Measurements from ENCODE around the gene BRD9. TPM values are rescaled to one million over a fixed set of nuclear protein-coding genes. Genes with fewer than 3 reads are reported as not detected.
"Not testable (repeated sequence)": the region's sequence is repeated elsewhere in the genome, so short reads cannot be mapped to it uniquely, and the experiment has no call there.

BRD9 gene
- total RNA-seq, 4 donors from 2014 or later = 29.6 to 91.3 (median 37.9) TPM

- TF ChIP-seq CTCF (IDR thresholded peaks at IDR 0.05) (no peak), POLR2A (IDR thresholded peaks at IDR 0.05) (no peak), EP300 (IDR thresholded peaks at IDR 0.05; ENCODE audit: low read depth) (no peak), POLR2AphosphoS5 (IDR thresholded peaks at IDR 0.05) (no peak)
- 79 to 82% methylated on average over 10 to 19 of the region's 19 CpGs for WGBS, 2 donors (ENCODE audit: low coverage in 1 of 2)
- no peak overlapping the region for H3K27ac ChIP-seq
- H3K4me1 ChIP-seq = no peaks in the 10 kb centered on the region
- intact Hi-C loops (cut with DNase I; ENCODE audit: low total_unique reads) (no loop called here), in situ Hi-C loops (cut with MboI; ENCODE audit: low pct_ligation_motif_present in 1 of 4, low pct_unique_long_range_greater_than_20kb in 1 of 4, low sequenced_read_pairs in 3 of 4) (loop anchor here (25.0 kb wide), 2 partner anchors 201 to 226 kb away; no protein-coding TSS in a partner anchor)
- H3K27me3 ChIP-seq = no peaks in the 10 kb centered on the region
- H3K4me3 ChIP-seq = no peak overlapping the region
- no peaks in the 10 kb centered on the region for H3K9me3 ChIP-seq
- DNase-seq = no peak
- H3K36me3 ChIP-seq = no peaks in the 10 kb centered on the region
These were observed 43.8 kb upstream of the BRD9 start for GRCh38 chr5:936149-937144.

GRCh38 chr5:935510-936084, 43.0 kb upstream of the BRD9 start:
- Histone ChIP-seq H3K27ac (no peak overlapping the region), H3K27me3 (no peaks in the 10 kb centered on the region), H3K36me3 (no peaks in the 10 kb centered on the region), H3K4me3 (no peak overlapping the region), H3K9me3 (no peaks in the 10 kb centered on the region), H3K4me1 (no peaks in the 10 kb centered on the region)
- TF ChIP-seq CTCF (IDR thresholded peaks at IDR 0.05) (no peak), POLR2A (IDR thresholded peaks at IDR 0.05) (no peak), POLR2AphosphoS5 (IDR thresholded peaks at IDR 0.05) (no peak), EP300 (IDR thresholded peaks at IDR 0.05; ENCODE audit: low read depth) (no peak)
- in situ Hi-C loops (cut with MboI; ENCODE audit: low pct_ligation_motif_present in 1 of 4, low pct_unique_long_range_greater_than_20kb in 1 of 4, low sequenced_read_pairs in 3 of 4) (loop anchor here (25.0 kb wide), 2 partner anchors 202 to 227 kb away; no protein-coding TSS in a partner anchor), intact Hi-C loops (cut with DNase I; ENCODE audit: low total_unique reads) (no loop called here)
- no peak for DNase-seq
- WGBS, 2 donors (ENCODE audit: low coverage in 1 of 2) = 68 to 100% methylated on average over 3 to 5 of the region's 5 CpGs

GRCh38 chr5:934381-934967, 41.9 kb upstream of the BRD9 start:
- H3K4me3 ChIP-seq; H3K36me3 ChIP-seq; intact Hi-C loops (cut with DNase I; ENCODE audit: low total_unique reads); H3K27me3 ChIP-seq; H3K27ac ChIP-seq; H3K4me1 ChIP-seq; H3K9me3 ChIP-seq; DNase-seq: not testable (repeated sequence)
- WGBS, 2 donors (ENCODE audit: low coverage in 1 of 2) = 78 to 79% methylated on average over 2 to 3 of the region's 3 CpGs
- in situ Hi-C loops (cut with MboI; ENCODE audit: low pct_ligation_motif_present in 1 of 4, low pct_unique_long_range_greater_than_20kb in 1 of 4, low sequenced_read_pairs in 3 of 4) = loop anchor here (25.0 kb wide), 2 partner anchors 203 to 228 kb away; no protein-coding TSS in a partner anchor

- intact Hi-C loops (cut with DNase I; ENCODE audit: low total_unique reads); H3K4me3 ChIP-seq; DNase-seq; H3K36me3 ChIP-seq; H3K9me3 ChIP-seq; H3K27ac ChIP-seq; H3K27me3 ChIP-seq; H3K4me1 ChIP-seq: not testable (repeated sequence)
- in situ Hi-C loops (cut with MboI; ENCODE audit: low pct_ligation_motif_present in 1 of 4, low pct_unique_long_range_greater_than_20kb in 1 of 4, low sequenced_read_pairs in 3 of 4) = loop anchor here (25.0 kb wide), 2 partner anchors 203 to 228 kb away; no protein-coding TSS in a partner anchor
These were observed 41.4 kb upstream of the BRD9 start for GRCh38 chr5:933951-934350.

Measured in transverse colon (tissue), 4 donors.